Upper lobe of left lung (tissue), 4 donors: Measurements from ENCODE around the gene FRMPD4.

Source experiments
- EP300 ChIP-seq, 4 donors: sonication (generic); formaldehyde crosslinking; IDR thresholded peaks; one replicate each; pipeline ENCODE4 v1.5.1; 2017; ENCODE audit warnings: antibody characterized with exemption in 4 of 4, control low read depth in 2 of 4
- TF ChIP-seq, protein P1 (sequence below), 6 experiments: fragments of 450-650 bp in 4 of 6; fragments of 200-600 bp in 2 of 6; sonication (generic) in 2 of 6; IDR thresholded peaks; one replicate each; pipeline ENCODE4 v1.5.1; 2016 to 2019; ENCODE audit warnings: antibody characterized with exemption in 6 of 6

GRCh38 chrX:12349201-12349600, 210.9 kb downstream of the FRMPD4 start:
- TF ChIP-seq, protein P1, sequence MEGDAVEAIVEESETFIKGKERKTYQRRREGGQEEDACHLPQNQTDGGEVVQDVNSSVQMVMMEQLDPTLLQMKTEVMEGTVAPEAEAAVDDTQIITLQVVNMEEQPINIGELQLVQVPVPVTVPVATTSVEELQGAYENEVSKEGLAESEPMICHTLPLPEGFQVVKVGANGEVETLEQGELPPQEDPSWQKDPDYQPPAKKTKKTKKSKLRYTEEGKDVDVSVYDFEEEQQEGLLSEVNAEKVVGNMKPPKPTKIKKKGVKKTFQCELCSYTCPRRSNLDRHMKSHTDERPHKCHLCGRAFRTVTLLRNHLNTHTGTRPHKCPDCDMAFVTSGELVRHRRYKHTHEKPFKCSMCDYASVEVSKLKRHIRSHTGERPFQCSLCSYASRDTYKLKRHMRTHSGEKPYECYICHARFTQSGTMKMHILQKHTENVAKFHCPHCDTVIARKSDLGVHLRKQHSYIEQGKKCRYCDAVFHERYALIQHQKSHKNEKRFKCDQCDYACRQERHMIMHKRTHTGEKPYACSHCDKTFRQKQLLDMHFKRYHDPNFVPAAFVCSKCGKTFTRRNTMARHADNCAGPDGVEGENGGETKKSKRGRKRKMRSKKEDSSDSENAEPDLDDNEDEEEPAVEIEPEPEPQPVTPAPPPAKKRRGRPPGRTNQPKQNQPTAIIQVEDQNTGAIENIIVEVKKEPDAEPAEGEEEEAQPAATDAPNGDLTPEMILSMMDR (IDR thresholded peaks at IDR 0.05) = no peak
- TF ChIP-seq EP300 (IDR thresholded peaks at IDR 0.05) = no peak
